SK-N-SH (cell line): ENCODE results near the gene MYO1H.

Source experiments
- EP300 ChIP-seq, 2 experiments: IDR thresholded peaks; 2 replicates each; pipeline versions ENCODE4 v1.4.0 to v1.6.1; 2012; ENCODE audit warnings: borderline replicate concordance in 1 of 2, low read depth in 1 of 2, low read length in 1 of 2
- EZH2phosphoT487 ChIP-seq: fragments of 200-600 bp; sonication (generic); IDR thresholded peaks from 2 replicates; pipeline ENCODE4 v1.6.1; 2017; ENCODE audit warnings: low read depth, mixed run types, mild to moderate bottlenecking, antibody characterized with exemption, moderate library complexity, borderline replicate concordance
- POLR2AphosphoS5 ChIP-seq: IDR thresholded peaks from 2 replicates; pipeline ENCODE4 v1.6.1; 2012; ENCODE audit warnings: low read depth, low read length
- TF ChIP-seq, protein P1 (sequence below): fragments of 200-600 bp; sonication (generic); IDR thresholded peaks from 2 replicates; pipeline ENCODE4 v1.6.1; 2017; ENCODE audit warnings: antibody characterized with exemption, mild to moderate bottlenecking, moderate library complexity

GRCh38 chr12:109483346-109483745, 135.6 kb downstream of the MYO1H start:
- no peak for TF ChIP-seq EP300 (IDR thresholded peaks at IDR 0.05; ENCODE audit: borderline replicate concordance in 1 of 2, low read depth in 1 of 2, low read length in 1 of 2)
- TF ChIP-seq, protein P1, sequence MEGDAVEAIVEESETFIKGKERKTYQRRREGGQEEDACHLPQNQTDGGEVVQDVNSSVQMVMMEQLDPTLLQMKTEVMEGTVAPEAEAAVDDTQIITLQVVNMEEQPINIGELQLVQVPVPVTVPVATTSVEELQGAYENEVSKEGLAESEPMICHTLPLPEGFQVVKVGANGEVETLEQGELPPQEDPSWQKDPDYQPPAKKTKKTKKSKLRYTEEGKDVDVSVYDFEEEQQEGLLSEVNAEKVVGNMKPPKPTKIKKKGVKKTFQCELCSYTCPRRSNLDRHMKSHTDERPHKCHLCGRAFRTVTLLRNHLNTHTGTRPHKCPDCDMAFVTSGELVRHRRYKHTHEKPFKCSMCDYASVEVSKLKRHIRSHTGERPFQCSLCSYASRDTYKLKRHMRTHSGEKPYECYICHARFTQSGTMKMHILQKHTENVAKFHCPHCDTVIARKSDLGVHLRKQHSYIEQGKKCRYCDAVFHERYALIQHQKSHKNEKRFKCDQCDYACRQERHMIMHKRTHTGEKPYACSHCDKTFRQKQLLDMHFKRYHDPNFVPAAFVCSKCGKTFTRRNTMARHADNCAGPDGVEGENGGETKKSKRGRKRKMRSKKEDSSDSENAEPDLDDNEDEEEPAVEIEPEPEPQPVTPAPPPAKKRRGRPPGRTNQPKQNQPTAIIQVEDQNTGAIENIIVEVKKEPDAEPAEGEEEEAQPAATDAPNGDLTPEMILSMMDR, result no peak
- no peak for TF ChIP-seq POLR2AphosphoS5
- TF ChIP-seq EZH2phosphoT487, result no peak
